MM.1S (cell line): Measurements from ENCODE around the gene RGS16.

Experiments used
- DNase-seq: peaks from one replicate; pipeline ENCODE4 v3.0.0-alpha.2; 2015
- H2AFZ ChIP-seq: fragments of 300-600 bp; sonication (generic); 2 replicates; pipeline ENCODE4 v1.6.0; 2016; ENCODE audit warnings: antibody characterized with exemption, low read length
- H3F3A ChIP-seq: fragments of 300-600 bp; sonication (generic); 2 replicates; pipeline ENCODE4 v1.6.1; 2016; ENCODE audit warnings: mild to moderate bottlenecking, antibody characterized with exemption, low read length, moderate library complexity, mixed read lengths; ENCODE audit not compliant: insufficient read depth
- H3K27ac ChIP-seq: fragments of 300-600 bp; sonication (generic); 2 replicates; pipeline ENCODE4 v1.5.1; 2016; ENCODE audit warnings: mild to moderate bottlenecking, low read length
- H3K27me3 ChIP-seq: fragments of 300-600 bp; sonication (generic); replicated peaks from 2 replicates; pipeline ENCODE4 v1.6.0; 2016; ENCODE audit warnings: low read length; ENCODE audit not compliant: insufficient read depth
- H3K36me3 ChIP-seq: fragments of 300-600 bp; sonication (generic); replicated peaks from 2 replicates; pipeline ENCODE4 v1.6.1; 2016; ENCODE audit warnings: mild to moderate bottlenecking, low read length, mixed read lengths; ENCODE audit not compliant: insufficient read depth
- H3K4me1 ChIP-seq: fragments of 300-600 bp; sonication (generic); 2 replicates; pipeline ENCODE4 v1.6.1; 2016; ENCODE audit warnings: low read length, mixed read lengths
- H3K4me2 ChIP-seq: fragments of 300-600 bp; sonication (generic); 2 replicates; pipeline ENCODE4 v1.6.0; 2016; ENCODE audit warnings: low read depth, low read length
- H3K4me3 ChIP-seq: fragments of 300-600 bp; sonication (generic); 2 replicates; pipeline ENCODE4 v1.5.1; 2016; ENCODE audit warnings: low read length, mixed read lengths
- H3K79me2 ChIP-seq: fragments of 300-600 bp; sonication (generic); 2 replicates; pipeline ENCODE4 v1.6.1; 2016; ENCODE audit warnings: mixed run types, low read length, mixed read lengths
- H3K9ac ChIP-seq: fragments of 300-600 bp; sonication (generic); 2 replicates; pipeline ENCODE4 v1.6.1; 2016; ENCODE audit warnings: low read length, mixed read lengths
- H3K9me2 ChIP-seq: fragments of 300-600 bp; sonication (generic); replicated peaks from 2 replicates; pipeline ENCODE4 v1.6.1; 2016; ENCODE audit warnings: mild to moderate bottlenecking, low read length, mixed read lengths; ENCODE audit not compliant: insufficient read depth
- H3K9me3 ChIP-seq: fragments of 300-600 bp; sonication (generic); replicated peaks from 2 replicates; pipeline ENCODE4 v1.6.1; 2016; ENCODE audit warnings: mild to moderate bottlenecking, low read length, mixed read lengths; ENCODE audit not compliant: insufficient read depth
- H4K20me1 ChIP-seq: fragments of 300-600 bp; sonication (generic); 2 replicates; pipeline ENCODE4 v1.6.1; 2016; ENCODE audit warnings: mild to moderate bottlenecking, low read length, moderate library complexity, mixed read lengths; ENCODE audit not compliant: insufficient read depth
- EZH2 ChIP-seq: fragments of 300-600 bp; sonication (generic); optimal IDR thresholded peaks from 2 replicates; pipeline ENCODE3; 2017; ENCODE audit warnings: low read depth, mild to moderate bottlenecking, antibody characterized with exemption, low read length, mixed read lengths
- EZH2phosphoT487 ChIP-seq: fragments of 300-600 bp; sonication (generic); IDR thresholded peaks from 2 replicates; pipeline ENCODE4 v1.6.1; 2018; ENCODE audit warnings: antibody characterized with exemption, low read length
- TF ChIP-seq, protein P1 (sequence below): fragments of 300-600 bp; sonication (generic); IDR thresholded peaks from 2 replicates; pipeline ENCODE4 v1.5.1; 2016; ENCODE audit warnings: antibody characterized with exemption, low read length, mixed read lengths

Gene RGS16

DNA sequence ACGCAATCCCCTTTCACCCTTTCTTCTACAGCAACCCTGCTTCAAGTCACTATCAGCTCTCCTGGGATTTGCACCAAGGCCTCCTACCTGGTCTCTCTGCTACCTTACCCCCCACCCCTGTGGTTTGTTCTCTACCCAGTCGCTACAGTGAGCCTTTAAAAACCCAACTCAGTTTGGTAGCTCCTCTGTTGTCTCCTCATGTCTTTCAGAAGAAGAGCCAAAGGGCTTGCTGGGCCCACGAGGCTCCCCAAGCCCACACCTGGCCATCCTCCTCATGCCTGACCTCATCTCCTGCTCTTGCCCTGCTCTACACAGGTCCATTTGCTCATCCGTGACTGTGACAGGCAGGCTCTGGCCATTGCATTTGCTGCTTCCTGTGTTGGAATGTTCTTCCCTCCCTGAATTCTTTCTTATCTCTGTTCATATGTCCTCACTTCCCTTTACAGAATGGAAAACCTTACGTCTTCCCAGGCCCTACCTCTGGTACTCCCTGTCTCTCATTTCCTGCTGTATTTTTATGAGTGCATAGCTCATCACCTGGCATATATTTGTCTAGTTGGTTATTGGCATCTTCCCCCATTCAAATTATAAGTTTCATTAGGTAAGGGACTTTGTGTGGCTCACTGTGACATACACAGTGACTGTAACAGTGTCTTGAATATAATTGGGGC, 3.3 kb downstream of the RGS16 start:
- H3K4me3 ChIP-seq, result no peak overlapping the region
- H3K9me2 ChIP-seq, result no peaks in the 10 kb centered on the region
- H4K20me1 ChIP-seq, result no peaks in the 10 kb centered on the region
- peaks cover 5% of the 10 kb centered on the region; the same call in 1 of the 2 replicates for H3F3A ChIP-seq
- no peak overlapping the region for H3K4me2 ChIP-seq
- TF ChIP-seq EZH2, result no peak
- TF ChIP-seq, protein P1, sequence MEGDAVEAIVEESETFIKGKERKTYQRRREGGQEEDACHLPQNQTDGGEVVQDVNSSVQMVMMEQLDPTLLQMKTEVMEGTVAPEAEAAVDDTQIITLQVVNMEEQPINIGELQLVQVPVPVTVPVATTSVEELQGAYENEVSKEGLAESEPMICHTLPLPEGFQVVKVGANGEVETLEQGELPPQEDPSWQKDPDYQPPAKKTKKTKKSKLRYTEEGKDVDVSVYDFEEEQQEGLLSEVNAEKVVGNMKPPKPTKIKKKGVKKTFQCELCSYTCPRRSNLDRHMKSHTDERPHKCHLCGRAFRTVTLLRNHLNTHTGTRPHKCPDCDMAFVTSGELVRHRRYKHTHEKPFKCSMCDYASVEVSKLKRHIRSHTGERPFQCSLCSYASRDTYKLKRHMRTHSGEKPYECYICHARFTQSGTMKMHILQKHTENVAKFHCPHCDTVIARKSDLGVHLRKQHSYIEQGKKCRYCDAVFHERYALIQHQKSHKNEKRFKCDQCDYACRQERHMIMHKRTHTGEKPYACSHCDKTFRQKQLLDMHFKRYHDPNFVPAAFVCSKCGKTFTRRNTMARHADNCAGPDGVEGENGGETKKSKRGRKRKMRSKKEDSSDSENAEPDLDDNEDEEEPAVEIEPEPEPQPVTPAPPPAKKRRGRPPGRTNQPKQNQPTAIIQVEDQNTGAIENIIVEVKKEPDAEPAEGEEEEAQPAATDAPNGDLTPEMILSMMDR, result no peak
- no peak for TF ChIP-seq EZH2phosphoT487
- DNase-seq, result no peak
- H3K36me3 ChIP-seq, result no peaks in the 10 kb centered on the region; the same call in 1 of the 2 replicates
- peaks cover 13% of the 10 kb centered on the region for H3K79me2 ChIP-seq
- no peaks in the 10 kb centered on the region for H3K27me3 ChIP-seq
- no peaks in the 10 kb centered on the region for H3K9me3 ChIP-seq
- H3K27ac ChIP-seq, result no peak overlapping the region
- no peak overlapping the region for H2AFZ ChIP-seq
- H3K4me1 ChIP-seq, result peaks cover 22% of the 10 kb centered on the region
- H3K9ac ChIP-seq, result no peak overlapping the region

DNA sequence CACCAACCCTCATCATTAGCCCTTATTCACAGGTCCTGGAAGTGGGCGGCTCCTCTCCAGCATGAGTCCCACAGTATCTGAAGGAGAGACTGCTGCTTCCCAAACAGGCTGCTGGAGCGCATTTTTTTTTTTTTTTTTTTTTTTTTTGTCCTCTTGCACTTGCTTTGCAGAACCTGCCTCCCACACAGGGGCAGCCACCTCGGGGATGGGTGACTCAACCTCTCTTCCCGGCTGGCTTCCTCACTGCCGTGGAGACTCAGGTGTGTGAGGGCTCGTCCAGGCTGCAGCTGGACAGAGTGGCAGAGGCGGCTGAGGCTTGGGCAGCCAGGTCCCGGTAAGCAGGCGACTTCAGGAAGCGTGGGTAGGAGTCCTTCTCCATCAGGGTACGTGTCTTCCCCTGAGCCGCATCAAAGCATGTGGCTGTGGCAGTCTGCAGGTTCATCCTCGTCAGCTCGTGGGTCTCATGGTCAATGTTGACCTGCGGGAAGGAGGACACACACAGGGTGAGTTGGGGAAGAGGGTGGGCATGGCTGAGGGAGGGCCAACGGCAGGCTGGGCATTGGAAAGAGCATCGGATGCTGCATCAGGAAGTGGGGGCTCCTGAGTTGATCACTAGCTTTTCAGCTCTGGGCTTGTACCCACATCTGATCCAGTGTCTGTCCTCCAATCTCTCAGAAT, 4.0 kb downstream of the RGS16 start:
- Histone ChIP-seq H3K4me1 (peaks cover 22% of the 10 kb centered on the region), H3K9me3 (no peaks in the 10 kb centered on the region), H3K4me3 (no peak overlapping the region), H3F3A (peaks cover 5% of the 10 kb centered on the region; the same call in 1 of the 2 replicates), H3K9ac (no peak overlapping the region), H3K9me2 (no peaks in the 10 kb centered on the region), H4K20me1 (no peaks in the 10 kb centered on the region), H3K36me3 (no peaks in the 10 kb centered on the region; the same call in 1 of the 2 replicates), H3K27ac (no peak overlapping the region), H3K4me2 (no peak overlapping the region), H3K27me3 (no peaks in the 10 kb centered on the region), H2AFZ (no peak overlapping the region), H3K79me2 (peaks cover 13% of the 10 kb centered on the region)
- no peak for TF ChIP-seq EZH2phosphoT487
- TF ChIP-seq, protein P1, result no peak
- TF ChIP-seq EZH2, result no peak
- no peak for DNase-seq

DNA sequence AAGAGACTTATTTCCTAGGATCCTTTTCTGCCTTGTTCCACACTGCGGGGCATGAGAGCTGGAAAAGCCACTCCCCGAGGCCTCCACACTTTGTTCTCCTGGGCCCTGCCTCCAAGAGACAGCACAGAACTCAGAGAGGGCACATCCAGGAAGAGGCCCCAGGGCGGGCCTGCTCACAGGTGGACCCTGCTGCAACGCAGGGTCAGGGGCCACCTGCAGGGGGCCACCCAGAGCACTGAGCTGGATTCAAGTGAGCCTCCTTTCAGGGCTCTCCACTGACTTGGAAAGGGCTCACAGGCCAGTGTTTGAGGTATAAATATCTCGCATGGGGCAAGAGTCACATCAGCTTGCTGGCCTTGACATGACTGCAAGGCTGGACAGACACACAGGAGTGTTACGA, 4.8 kb downstream of the RGS16 start:
- DNase-seq, result no peak
- H2AFZ ChIP-seq, result no peak overlapping the region
- no peak overlapping the region for H3K4me3 ChIP-seq
- no peaks in the 10 kb centered on the region; the same call in 1 of the 2 replicates for H3K36me3 ChIP-seq
- peaks cover 4% of the 10 kb centered on the region; the same call in 1 of the 2 replicates for H4K20me1 ChIP-seq
- no peak overlapping the region for H3K9ac ChIP-seq
- H3K79me2 ChIP-seq, result peaks cover 13% of the 10 kb centered on the region
- no peaks in the 10 kb centered on the region for H3K27me3 ChIP-seq
- no peaks in the 10 kb centered on the region for H3K9me3 ChIP-seq
- H3K27ac ChIP-seq, result no peak overlapping the region
- no peak overlapping the region for H3K4me2 ChIP-seq
- H3K4me1 ChIP-seq, result peaks cover 18% of the 10 kb centered on the region
- H3F3A ChIP-seq, result peaks cover 5% of the 10 kb centered on the region; the same call in 1 of the 2 replicates
- TF ChIP-seq EZH2phosphoT487 (no peak), EZH2 (no peak)
- TF ChIP-seq, protein P1, result peak; percentile 60
- H3K9me2 ChIP-seq, result no peaks in the 10 kb centered on the region
